Measurements from ENCODE around the gene COL9A1. TPM values are rescaled to one million over a fixed set of nuclear protein-coding genes. Genes with fewer than 3 reads are reported as not detected.

Gene COL9A1
- polyA plus RNA-seq, 2 of the 4 experiments (the other 2 are of a cell fraction) = 0.03 TPM; not detected in 1

- WGBS (ENCODE audit: missing lambda C conversion rate) = 10% methylated on average over 2 of the region's 2 CpGs
- Histone ChIP-seq H3K9me3 (no peaks in the 10 kb centered on the region), H3K4me2 (no peak overlapping the region), H3K27ac (no peak overlapping the region), H3K4me3 (no peak overlapping the region), H3K4me1 (no peaks in the 10 kb centered on the region)
- DNase-seq (ENCODE audit: low read depth in 1 of 2, low spot score in 1 of 2) (no peak), FAIRE-seq (no peak), ATAC-seq (no peak)
- ChIA-PET CTCF (no interaction called here), POLR2A (no interaction called here)
- TF ChIP-seq JUN (IDR thresholded peaks at IDR 0.05) (no peak), HDAC2 (IDR thresholded peaks at IDR 0.05) (no peak), ZFP36 (IDR thresholded peaks at IDR 0.05; ENCODE audit: borderline replicate concordance, partially characterized antibody) (no peak), NPAS2 (CRISPR knock-in tag; IDR thresholded peaks at IDR 0.05; ENCODE audit: borderline replicate concordance) (no peak), PHF8 (IDR thresholded peaks at IDR 0.05; ENCODE audit: borderline replicate concordance, low read depth) (no peak), CEBPB (IDR thresholded peaks at IDR 0.05) (no peak), RARB (CRISPR knock-in tag; IDR thresholded peaks at IDR 0.05) (no peak), ZC3H11A (IDR thresholded peaks at IDR 0.05) (no peak), ELK1 (IDR thresholded peaks at IDR 0.05; ENCODE audit: low read depth, low read length) (no peak), ZNF302 (CRISPR knock-in tag; IDR thresholded peaks at IDR 0.05) (no peak), TFCP2L1 (CRISPR knock-in tag; IDR thresholded peaks at IDR 0.05) (no peak)
Measured at GRCh38 chr6:70198785-70199184, 104.1 kb downstream of the COL9A1 start.

- no peak for TF ChIP-seq CTCF (IDR thresholded peaks at IDR 0.05)
- no peak for TF ChIP-seq HES2 (IDR thresholded peaks at IDR 0.05)
- no peak for TF ChIP-seq NR3C1 (IDR thresholded peaks at IDR 0.05)
- no peak for TF ChIP-seq RNF2 (IDR thresholded peaks at IDR 0.05; ENCODE audit: borderline replicate concordance, low read depth)
- TF ChIP-seq ESRRA (IDR thresholded peaks at IDR 0.05; ENCODE audit: borderline replicate concordance, low read length) = no peak
- TF ChIP-seq JUN (IDR thresholded peaks at IDR 0.05) = no peak
- no peak for TF ChIP-seq RFX5 (IDR thresholded peaks at IDR 0.05)
- no peak for TF ChIP-seq MAZ (IDR thresholded peaks at IDR 0.05; ENCODE audit: borderline replicate concordance, low read depth, low read length)
- TF ChIP-seq E2F6 (IDR thresholded peaks at IDR 0.05; ENCODE audit: borderline replicate concordance, low read depth) = no peak
- no peak for TF ChIP-seq HEYL (CRISPR knock-in tag; IDR thresholded peaks at IDR 0.05)
- no peak for TF ChIP-seq USF2 (IDR thresholded peaks at IDR 0.05)
- TF ChIP-seq HDAC2 (IDR thresholded peaks at IDR 0.05) = no peak
- 48% methylated on average over 2 of the region's 2 CpGs for WGBS (ENCODE audit: missing lambda C conversion rate)
- no peak overlapping the region for H3K4me3 ChIP-seq
- no peak for DNase-seq (ENCODE audit: low read depth in 1 of 2, low spot score in 1 of 2)
- no peaks in the 10 kb centered on the region for H3K9me3 ChIP-seq
- H3K27ac ChIP-seq = no peak overlapping the region
- no peak for FAIRE-seq
- H3K4me1 ChIP-seq = no peaks in the 10 kb centered on the region
- ChIA-PET CTCF (no interaction called here), POLR2A (no interaction called here)
- H3K4me2 ChIP-seq = no peak overlapping the region
- ATAC-seq = no peak
Measured at GRCh38 chr6:70196531-70196930, 106.4 kb downstream of the COL9A1 start.

GRCh38 chr6:70194421-70194820 lies 108.5 kb downstream of the COL9A1 start:
- FAIRE-seq (no peak), DNase-seq (ENCODE audit: low read depth in 1 of 2, low spot score in 1 of 2) (no peak), ATAC-seq (no peak)
- ChIA-PET CTCF (no interaction called here), POLR2A (no interaction called here)
- Histone ChIP-seq H3K9me3 (no peaks in the 10 kb centered on the region), H3K4me2 (no peak overlapping the region), H3K4me1 (no peaks in the 10 kb centered on the region), H3K27ac (no peak overlapping the region), H3K4me3 (no peak overlapping the region)
- TF ChIP-seq HOXB5 (CRISPR knock-in tag; IDR thresholded peaks at IDR 0.05) (no peak), RAD21 (conservative IDR thresholded peaks at IDR 0.05 in 1 of 2, IDR thresholded peaks at IDR 0.05 in 1 of 2) (no peak), MAZ (IDR thresholded peaks at IDR 0.05; ENCODE audit: borderline replicate concordance, low read depth, low read length) (no peak), E2F6 (IDR thresholded peaks at IDR 0.05; ENCODE audit: borderline replicate concordance, low read depth) (no peak), KDM1A (IDR thresholded peaks at IDR 0.05; ENCODE audit: low read depth) (no peak), RNF2 (IDR thresholded peaks at IDR 0.05; ENCODE audit: borderline replicate concordance, low read depth) (no peak)
